Omental fat pad (tissue), 4 donors: ENCODE measurements around the gene ANAPC10. TPM values are rescaled to one million over a fixed set of nuclear protein-coding genes. Genes with fewer than 3 reads are reported as not detected.
A peak's percentile ranks its signal among the peaks of the same experiment; 100 is the strongest.
"Not testable (repeated sequence)": the region's sequence is repeated elsewhere in the genome, so short reads cannot be mapped to it uniquely, and the experiment has no call there.

Source experiments
- ATAC-seq: fragments of 150-250 bp; one replicate; pipeline ENCODE4 v1.9.1; 2016; ENCODE audit warnings: mild to moderate bottlenecking, moderate library complexity; ENCODE audit not compliant: low FRiP score
- DNase-seq: peaks from one replicate; pipeline ENCODE4 v3.0.0-alpha.2; 2019; ENCODE audit warnings: low spot score
- total RNA-seq, 4 donors: library from RNA; depleted of rRNA; stranded (reverse); fragments of >200 nt; gene quantifications; one replicate each; pipeline ENCODE4 v1.1.0, GENCODE V29; 2016
- TF ChIP-seq, protein P1 (sequence below), 3 donors: fragments of 450-650 bp; IDR thresholded peaks; one replicate each; pipeline ENCODE4 v1.5.1; 2016 to 2017; ENCODE audit warnings: antibody characterized with exemption in 3 of 3, mild to moderate bottlenecking in 3 of 3, moderate library complexity in 2 of 3

The ANAPC10 gene, protein sequence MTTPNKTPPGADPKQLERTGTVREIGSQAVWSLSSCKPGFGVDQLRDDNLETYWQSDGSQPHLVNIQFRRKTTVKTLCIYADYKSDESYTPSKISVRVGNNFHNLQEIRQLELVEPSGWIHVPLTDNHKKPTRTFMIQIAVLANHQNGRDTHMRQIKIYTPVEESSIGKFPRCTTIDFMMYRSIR
- 10 to 100 TPM; 19.2 to 44.6 (median 21.9) TPM for total RNA-seq

DNA sequence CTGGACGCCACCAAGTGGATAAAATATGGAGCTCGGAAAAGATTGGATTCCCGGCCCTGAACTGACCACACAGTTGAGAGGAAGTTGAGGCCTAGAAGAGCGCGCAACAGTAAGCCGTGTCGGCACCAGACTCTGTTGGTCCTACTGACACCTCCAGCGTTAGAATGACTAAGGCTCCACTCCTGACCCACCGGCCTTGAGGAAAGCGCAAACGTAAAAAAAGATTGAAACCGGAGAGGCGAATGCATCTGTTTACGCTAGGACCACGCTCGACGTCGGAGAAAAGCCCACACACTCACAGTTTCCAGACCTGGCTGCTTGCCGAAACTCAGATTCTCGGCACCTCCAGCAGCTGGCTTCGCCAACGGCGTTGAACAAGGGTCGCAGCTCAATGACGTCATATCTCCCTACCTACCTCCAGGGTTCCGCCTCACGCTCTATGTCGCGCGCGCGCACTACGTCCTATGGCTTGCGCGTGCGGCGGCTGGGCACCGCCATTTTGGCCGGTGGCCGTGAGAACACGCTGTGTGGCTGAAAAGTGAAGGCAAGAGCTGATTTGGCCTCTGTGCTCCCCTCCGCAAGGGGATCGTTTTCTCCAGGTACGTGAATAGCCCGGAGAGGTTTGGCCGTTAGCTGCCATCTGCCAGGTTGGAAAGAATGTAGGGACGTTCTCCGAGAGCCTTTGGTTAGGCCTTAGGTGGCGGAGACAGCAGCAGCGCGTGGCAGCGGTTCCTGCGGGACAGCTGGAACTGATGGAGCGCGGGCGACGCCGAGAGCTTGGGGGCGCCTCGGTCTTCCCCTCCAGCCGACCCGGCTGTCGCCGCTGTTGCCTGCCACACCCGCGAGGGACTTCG, at the start of gene ANAPC10, which contains the start of gene ABCE1:
Gene ANAPC10 (minus strand): TSS at position 376 of the 854 bp plus-strand sequence. CDS start 2,097 bp downstream, outside the sequence.
Gene ABCE1 (plus strand): TSS at position 491 of the 854 bp plus-strand sequence. CDS start 6,102 bp downstream, outside the sequence.
- DNase-seq (peak; percentile 87), ATAC-seq (peak; percentile 99)
- TF ChIP-seq, protein P1, sequence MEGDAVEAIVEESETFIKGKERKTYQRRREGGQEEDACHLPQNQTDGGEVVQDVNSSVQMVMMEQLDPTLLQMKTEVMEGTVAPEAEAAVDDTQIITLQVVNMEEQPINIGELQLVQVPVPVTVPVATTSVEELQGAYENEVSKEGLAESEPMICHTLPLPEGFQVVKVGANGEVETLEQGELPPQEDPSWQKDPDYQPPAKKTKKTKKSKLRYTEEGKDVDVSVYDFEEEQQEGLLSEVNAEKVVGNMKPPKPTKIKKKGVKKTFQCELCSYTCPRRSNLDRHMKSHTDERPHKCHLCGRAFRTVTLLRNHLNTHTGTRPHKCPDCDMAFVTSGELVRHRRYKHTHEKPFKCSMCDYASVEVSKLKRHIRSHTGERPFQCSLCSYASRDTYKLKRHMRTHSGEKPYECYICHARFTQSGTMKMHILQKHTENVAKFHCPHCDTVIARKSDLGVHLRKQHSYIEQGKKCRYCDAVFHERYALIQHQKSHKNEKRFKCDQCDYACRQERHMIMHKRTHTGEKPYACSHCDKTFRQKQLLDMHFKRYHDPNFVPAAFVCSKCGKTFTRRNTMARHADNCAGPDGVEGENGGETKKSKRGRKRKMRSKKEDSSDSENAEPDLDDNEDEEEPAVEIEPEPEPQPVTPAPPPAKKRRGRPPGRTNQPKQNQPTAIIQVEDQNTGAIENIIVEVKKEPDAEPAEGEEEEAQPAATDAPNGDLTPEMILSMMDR (IDR thresholded peaks at IDR 0.05) = no peak

DNA sequence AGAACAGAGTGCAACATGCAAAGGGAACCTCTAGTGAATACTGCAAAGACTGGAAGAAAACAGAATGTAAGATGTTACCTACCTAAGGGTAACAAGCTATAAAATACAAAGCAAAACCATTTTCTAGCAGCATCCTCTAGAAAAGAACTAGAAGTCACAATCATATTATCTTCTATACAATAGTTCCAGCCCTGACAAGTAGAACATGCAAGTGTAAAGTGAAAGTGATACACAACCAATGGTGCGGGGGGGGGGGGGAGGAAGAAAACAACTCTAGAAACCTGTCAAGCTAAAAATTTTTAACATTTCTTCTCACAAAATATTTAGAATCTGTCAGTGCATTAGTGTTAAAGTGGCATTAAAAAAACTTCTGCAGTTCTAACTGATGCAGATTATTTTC, 38.2 kb upstream of the ANAPC10 start:
- not testable (repeated sequence) for ATAC-seq, DNase-seq

DNA sequence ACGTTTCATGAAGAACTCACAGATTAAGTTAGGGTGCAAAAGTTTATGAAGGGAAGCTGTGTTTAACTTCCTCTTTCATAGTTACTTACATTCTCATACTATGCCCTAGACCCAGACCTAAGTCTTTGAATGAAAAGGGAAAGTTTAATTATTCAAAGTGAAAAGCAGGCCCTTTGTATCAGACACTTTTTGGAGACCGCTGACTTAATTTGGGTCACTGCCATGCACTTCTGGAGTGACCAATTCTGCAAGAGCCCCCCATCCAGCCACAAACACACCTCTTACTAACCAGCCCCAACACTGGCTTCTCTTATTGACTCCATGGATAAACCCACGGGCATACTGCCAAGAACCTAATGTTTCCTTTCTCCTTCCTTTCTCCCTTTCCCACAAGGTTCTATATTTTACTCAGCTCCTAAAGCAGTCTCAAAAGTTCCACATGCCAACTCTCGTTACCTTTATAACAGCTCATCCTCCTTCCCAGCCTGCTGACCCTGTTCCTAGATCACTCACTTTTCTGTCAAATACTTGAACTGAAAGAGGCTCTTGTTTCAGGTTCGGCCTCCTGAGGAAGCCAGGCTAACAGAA, 34.6 kb upstream of the ANAPC10 start:
- TF ChIP-seq, protein P1 (IDR thresholded peaks at IDR 0.05) = no peak
- ATAC-seq = peak; percentile 15
- DNase-seq = no peak

DNA sequence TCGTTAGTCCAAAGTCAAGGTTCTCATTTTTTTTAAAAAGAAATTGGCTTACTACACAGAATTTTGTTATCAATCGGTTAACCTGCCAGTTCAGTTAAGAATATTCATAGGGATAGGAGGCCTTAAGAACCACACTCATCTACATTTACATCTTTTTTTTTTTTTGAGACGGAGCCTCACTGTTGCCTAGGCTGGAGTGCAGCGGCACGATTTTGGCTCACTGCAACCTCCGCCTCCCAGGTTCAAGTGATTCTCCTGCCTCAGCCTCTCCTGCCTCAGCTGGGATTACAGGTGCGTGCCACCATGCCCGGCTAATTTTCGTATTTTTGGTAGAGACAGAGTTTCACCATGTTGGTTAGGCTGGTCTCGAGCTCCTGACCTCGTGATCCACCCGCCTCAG, 33.9 kb upstream of the ANAPC10 start:
- TF ChIP-seq, protein P1 (IDR thresholded peaks at IDR 0.05) = no peak
- no peak for ATAC-seq
- no peak for DNase-seq

DNA sequence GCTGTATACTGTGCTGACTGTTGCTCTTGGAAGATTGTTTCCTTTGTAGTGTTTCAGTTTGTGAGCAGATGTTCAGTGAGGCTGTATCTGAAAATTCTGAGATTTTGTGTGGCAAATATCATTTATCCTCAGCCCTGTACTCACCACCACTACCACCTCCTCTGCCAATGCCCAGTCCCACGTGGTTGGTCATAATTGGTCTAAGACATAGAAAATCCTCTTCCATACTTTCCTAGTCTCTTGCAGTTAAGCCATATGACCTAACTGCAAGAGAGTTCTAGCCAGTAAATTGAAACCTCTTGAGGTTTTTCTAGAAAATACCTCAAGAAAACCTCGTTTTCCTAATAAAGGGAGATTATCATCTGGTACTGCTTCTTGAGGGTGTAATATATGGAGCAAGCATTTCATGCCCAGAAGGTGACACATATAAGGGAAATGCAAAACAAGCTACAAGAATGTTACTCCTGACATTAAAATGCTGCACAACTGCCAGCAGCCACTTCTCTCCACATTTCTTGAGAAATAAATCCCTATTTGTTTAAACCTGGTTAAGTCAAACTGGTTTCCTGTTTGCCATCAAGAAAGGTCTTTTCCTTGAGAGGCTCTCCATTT, 32.9 kb upstream of the ANAPC10 start:
- TF ChIP-seq, protein P1 (IDR thresholded peaks at IDR 0.05) = no peak
- no peak for DNase-seq
- ATAC-seq = no peak

DNA sequence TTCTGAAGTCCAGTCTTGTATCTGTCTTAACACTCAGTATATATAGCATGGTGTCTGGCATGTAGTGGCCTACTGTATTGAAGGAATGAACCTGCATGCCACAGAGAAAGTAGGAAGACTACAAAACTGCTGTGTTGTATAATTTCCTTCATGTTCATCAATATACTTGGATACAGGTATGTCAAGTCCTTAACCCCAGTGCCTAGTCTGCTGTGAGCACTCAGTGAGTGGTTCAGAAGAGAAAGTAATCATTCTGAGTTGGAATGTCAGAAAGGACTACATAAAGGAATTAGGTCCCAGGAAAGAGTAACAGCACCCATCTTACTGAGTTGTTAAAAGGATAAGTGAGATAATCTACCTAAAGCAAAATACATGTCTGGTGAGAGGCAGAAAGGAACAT, 32.1 kb upstream of the ANAPC10 start:
- ATAC-seq (no peak), DNase-seq (no peak)
- TF ChIP-seq, protein P1 (IDR thresholded peaks at IDR 0.05) = no peak

DNA sequence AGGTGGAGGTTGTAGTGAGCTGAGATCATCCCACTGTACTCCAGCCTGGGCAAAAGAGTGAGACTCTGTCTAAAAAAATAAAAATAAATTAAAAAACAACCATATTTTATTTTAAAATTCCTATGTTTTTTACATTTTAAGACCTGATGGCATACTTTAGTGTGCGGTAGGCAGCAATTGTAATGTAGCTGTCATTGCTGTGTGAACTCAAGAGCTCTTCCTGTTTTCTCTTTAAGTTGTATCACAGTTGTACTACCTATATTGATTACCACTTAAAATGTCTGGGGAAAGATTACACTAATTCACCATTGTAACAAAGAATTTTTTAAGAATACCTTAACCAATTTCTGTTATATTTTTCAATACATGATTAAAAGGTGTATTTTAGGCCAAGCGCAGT, 27.4 kb upstream of the ANAPC10 start:
- TF ChIP-seq, protein P1 (IDR thresholded peaks at IDR 0.05) = no peak
- ATAC-seq = no peak
- DNase-seq = no peak
